Loucy (cell line): Measurements from ENCODE around the gene CDKN1A.

Experiments used
- CTCF ChIP-seq: fragments of 200-600 bp; sonication (generic); conservative IDR thresholded peaks from 2 replicates; pipeline ENCODE4 v1.5.1; 2014; ENCODE audit warnings: mild to moderate bottlenecking, antibody characterized with exemption, low read length
- EZH2phosphoT487 ChIP-seq: fragments of 200-600 bp; IDR thresholded peaks from 2 replicates; pipeline ENCODE4 v1.6.1; 2018; ENCODE audit warnings: antibody characterized with exemption, mild to moderate bottlenecking, moderate library complexity, borderline replicate concordance

GRCh38 chr6:36633915-36634314, 44.6 kb upstream of the CDKN1A start:
- TF ChIP-seq CTCF (no peak), EZH2phosphoT487 (no peak)
